HG03060 (cell line): Measurements from ENCODE around the gene IRF2BP2.
"Not testable (repeated sequence)": the region's sequence is repeated elsewhere in the genome, so short reads cannot be mapped to it uniquely, and the experiment has no call there.

Source experiments
- ATAC-seq: cut with Tn5 transposase; IDR thresholded peaks from one replicate; pipeline ENCODE4 v1.9.1; 2021; ENCODE audit warnings: low read depth, moderate number of reproducible peaks; ENCODE audit not compliant: unreplicated experiment

IRF2BP2 gene

DNA sequence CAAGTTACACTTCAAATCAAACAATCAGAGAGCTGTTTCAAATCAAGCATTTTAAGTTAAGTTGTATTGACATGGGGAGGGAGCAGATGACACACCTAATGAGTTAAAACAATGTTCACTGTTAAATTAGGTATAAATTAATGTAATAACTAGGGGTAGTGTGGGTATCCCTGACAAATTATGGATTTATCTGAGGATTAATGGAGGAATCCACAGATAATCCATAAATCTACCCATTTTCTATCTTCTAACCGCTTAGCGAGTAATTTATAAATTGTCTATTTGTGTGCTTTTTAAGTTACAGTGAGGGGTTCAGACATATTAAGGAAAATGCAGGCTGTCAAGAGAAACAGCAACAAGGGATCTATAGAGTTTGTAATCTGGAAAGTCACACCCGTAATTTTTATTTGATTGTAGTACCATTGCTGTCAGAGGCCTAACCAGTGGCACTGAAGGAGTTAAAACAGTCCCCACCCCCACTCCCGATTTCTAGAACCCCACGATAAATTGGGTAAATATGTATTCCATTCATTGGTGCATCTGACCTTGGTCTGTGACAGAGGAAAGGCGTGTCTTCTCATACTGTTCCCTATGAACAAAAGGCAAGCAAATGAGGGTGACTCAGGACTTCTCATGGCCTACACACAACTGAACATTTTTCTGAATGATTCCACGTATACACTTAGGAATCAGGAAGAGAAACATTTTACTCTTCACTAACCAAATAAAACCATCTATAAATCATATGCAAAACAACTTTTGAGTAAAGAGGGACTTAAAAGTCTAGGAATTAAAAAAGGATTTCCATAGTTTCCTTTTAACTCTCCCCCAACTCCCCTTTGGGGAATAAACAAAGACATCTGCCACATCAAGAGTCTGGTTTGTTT, 7.4 kb downstream of the IRF2BP2 start:
- no peak for ATAC-seq

DNA sequence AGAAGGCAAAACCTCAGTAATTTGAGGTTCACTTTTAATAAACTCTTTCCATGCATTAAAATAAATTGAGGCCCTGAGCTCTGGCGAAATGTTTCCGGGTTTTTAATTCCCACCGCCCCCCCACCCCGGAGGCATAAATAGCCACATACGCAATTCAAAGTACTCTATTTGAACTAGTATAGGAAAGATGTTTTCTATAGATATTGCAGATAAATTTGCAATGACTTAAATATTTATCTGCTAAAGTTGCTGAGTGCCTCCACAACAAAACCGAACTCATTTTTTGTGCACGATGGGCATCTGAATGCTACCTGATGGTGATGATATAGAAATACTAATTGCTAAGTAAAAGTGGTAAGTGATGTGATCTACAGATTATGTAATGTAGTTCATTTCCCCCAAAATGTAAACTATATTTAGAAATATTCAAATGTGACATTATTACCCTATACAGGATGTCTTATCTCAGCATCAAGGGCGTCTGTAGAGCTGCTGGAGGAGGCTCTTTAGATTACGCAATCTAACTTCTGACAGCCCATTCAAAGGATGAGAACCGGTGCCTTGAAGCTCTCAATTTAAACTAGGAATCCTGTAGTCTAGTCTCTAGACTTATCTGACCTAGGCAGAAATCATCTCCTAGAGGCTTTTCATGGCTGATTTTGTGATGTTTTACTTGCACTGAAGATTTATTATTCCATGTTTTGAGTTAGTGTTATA, 8.5 kb downstream of the IRF2BP2 start:
- no peak for ATAC-seq

DNA sequence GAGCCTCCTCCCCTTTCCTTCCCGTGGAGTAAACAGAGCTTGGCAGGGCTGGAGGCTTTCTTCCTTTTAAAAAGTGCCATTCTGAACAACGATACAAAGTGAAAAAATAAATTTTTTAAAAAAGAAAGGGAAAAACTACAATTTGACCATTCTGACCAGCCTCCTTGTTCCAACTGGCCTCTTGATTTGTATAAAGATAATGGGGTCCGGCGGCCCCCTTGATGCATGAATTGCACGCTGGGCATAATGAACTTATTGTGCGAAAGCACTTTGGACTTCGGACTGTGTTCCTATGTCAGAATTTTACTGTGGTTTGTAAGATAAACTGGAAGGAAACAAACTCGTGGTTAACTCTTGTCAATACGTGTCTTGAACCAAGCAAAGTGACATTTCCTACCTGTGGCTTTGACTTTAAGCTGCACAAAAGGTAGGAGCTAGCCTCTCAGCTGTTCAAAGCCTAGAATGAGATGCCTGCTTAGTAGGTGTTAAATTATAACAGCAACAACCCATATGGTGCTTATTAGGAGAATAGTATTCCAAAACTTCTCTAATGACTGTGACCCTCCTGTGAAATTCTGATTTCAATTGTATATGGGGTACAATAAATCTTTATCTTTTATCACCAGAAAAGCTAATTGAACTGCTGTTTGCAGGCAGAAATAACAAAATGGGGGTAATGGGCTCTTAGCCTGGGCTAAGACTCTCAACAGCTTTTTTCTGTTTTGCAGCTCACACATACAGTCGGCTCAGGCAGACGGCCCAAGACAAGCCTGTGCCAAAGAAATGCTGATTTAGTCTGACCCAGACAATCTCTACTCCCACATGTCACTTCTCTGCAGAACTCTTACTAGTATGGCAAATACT, 9.3 kb downstream of the IRF2BP2 start:
- ATAC-seq, result no peak

- ATAC-seq, result peak; percentile 26
Observed at GRCh38 chr1:234599617-234600417, 10.2 kb downstream of the IRF2BP2 start.

DNA sequence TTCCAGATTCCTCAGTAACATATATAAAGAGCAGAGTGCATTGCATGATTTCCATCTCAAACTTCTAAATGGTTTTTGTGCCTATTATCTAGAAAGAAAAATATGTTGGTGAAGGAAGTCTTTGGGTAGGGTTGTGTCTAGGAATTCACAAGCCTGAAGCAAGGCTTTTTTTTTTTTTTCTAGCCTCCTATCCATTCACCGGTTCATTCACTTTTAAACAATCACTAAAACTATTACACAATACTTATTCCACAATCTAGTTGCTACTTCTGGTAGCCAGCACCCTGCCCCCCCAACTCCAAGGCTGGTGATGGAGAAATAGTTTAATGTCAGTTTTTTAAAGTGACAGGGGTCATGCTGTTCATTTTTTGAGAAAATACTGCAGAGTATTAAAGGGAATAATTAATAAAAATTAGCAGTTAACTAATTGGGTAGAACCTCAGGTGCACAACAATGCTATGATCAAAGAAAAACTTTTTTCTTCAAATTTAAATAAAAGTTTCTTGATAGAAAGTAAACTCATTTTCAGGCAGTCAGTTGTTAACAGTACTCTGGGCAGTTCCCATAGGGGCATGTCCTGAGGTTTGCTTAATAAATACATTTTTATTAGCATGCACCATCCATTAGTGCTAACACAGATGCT, 10.9 kb downstream of the IRF2BP2 start:
- no peak for ATAC-seq

GRCh38 chr1:234597894-234598293, 12.1 kb downstream of the IRF2BP2 start:
- ATAC-seq, result no peak

GRCh38 chr1:234595899-234596298, 14.1 kb downstream of the IRF2BP2 start:
- ATAC-seq, result no peak

DNA sequence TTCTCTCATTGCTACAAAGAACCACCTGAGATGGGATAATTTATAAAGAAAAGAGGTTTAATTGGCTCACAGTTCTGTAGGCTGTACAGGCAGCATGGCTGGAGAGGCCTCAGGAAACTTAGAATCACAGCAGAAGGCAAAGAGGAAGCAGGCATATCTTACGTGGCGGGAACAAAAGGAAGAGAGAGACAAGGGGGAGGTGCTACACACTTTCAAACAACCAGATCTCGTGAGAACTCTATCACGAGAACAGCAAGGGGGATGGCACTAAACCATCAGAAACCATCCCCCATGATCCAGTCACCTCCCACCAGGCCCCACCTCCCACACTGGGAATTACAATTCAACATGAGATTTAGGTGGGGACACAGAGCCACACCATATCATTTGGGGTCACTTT, 15.4 kb downstream of the IRF2BP2 start:
- ATAC-seq, result not testable (repeated sequence)

DNA sequence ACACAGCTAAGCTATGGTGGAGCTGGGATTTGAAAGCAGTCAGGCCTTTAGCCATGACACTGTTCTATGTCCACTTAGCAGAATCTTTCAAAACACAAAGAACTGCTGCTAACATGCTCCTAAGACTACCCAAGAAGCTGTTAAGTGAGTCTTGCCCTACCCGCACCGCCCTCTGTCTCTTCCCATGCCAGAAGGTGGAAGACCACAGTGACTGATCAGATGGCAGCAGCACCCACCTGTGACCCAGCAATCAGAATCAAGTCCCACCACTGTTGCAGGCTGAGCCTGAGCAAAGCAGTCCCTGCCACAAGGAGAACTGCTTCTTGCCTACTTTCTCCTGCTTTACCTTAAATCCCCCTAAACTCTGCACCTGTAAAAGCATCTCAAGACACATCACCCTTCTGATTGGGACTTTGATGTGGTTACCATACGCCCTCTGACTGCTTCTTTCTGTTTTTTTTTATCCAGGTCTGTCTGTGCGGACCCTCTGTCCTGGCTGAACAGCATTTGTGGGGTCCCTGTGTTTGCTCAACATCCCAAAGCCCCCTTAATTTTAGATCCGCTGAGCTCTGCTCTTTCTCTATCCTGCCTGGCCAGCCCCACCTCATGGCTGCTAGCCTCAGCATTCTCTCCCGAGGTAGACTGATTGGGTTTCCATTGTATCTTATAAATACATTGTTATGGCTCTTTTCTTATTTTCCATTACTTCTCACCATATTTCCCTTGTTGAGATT, 16.0 kb downstream of the IRF2BP2 start:
- no peak for ATAC-seq

DNA sequence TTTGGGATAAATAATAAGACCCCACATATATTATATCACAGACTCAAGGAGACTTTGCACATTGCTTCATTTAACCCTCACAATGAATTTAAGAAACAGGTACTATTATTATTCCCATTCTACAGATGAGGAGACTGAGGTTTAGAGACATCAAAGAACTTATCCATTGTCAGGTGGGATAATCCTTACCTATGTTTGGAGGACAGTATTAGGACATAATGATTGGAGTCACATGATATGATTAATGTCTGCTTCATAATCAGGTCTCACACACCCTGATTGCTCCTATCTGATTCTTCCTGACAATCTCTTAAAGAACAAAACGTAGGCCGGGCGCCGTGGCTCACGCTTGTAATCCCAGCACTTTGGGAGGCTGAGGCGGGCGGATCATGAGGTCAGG, 16.9 kb downstream of the IRF2BP2 start:
- ATAC-seq, result no peak

GRCh38 chr1:234592240-234592639, 17.7 kb downstream of the IRF2BP2 start:
- no peak for ATAC-seq

DNA sequence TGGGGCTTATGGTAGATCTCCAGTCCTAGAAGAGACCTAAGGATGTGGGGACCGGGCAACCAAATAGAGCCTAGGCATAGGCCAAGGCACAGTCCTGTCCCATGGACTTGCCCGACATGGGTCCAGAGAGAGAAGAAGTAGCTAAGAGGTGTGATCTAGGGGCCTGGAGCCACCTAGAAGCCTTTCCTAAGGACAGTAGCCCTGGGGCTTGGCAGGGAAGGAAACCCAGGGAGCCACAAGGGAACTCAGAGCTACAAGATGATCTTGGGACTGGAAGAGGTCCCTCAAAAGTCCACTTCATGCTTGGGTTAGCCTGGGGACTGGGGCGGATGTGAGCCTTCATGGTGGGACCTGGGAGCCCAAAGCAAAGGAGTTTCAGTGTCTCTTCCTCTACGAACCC, 18.8 kb downstream of the IRF2BP2 start:
- ATAC-seq, result no peak

GRCh38 chr1:234589854-234590620, 19.9 kb downstream of the IRF2BP2 start:
- ATAC-seq, result no peak

DNA sequence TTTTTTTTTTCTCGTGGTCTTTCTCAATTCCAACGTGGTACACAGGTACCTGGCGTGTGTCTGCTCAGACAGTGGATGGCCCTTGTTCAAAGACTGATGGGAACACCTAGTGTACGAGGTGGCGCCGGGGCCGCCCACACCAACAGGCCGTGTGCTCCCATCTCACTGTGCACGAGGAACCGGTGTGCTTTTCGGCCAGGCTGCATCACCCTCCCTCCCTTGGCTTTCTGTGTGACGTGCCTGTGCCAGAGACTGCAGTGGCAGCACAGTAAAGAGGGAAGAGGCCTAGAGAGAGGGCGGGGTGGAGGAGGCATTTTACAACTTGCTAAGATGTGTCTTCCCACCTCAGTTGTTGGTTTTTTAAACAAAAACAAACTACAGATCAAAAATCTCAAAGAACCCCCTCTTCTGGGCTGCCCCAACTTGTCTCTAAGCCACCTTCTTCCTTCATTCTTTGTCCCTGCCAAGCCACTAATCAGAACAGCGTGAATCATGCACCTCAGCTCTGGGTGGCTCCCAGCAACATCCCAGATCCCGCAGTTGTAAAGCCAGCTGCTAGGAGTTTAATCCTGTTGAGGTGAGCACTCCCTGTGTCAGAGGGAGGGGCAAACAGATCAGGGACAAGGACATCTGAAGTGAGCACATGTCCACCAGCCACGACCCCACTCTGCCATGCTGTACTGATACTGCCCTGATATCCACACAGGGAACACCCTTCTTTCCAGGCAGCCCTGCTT, 20.7 kb downstream of the IRF2BP2 start:
- no peak for ATAC-seq

- no peak for ATAC-seq
Observed at GRCh38 chr1:234588386-234588785, 21.6 kb downstream of the IRF2BP2 start.

DNA sequence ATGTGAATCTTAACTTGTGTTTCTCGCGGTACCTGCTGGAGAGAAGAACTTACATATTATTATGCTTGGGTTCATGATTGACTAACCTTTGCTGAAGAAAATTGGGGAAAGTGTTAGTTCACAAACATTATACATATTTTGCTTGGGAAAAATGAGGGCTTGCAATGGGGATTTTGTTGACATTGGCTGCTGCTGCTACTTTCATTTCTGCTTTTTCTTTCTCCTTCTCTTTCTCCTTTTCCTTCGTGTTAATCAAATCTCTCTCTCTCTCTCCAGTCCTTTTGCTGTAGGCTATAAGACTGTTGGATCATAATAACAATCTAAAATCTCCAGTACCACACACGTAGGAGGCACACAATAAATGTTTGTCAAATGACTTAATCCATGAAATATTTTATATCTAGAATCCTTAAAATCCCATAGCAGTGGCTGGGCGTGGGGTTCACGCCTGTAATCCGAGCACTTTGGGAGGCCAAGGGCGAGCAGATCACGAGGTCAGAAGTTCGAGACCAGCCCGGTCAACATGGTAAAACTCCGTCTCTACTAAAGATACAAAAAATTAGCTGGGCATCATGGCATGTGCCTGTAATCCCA, 23.0 kb downstream of the IRF2BP2 start:
- ATAC-seq, result no peak

DNA sequence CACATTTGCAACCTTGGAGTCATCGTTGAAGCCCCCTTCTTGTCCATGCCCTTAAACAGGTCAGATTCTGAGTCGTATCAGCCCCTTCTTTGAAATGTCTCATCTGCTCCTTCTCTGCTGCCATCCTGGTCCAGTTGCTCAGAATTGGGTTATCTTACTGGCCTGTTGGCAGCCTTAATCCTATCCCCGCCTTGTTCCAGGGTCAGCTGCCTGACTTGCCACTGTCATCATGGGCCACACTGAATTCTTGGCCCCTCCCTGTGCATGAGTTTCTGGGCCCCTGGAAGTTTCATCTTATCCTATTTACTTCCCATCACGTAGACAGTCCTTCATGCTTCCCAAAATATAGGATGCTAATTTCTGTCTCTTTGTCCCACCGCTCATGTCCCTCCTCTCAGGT, 23.7 kb downstream of the IRF2BP2 start:
- no peak for ATAC-seq
